ENCODE data around the gene AVL9. TPM values are rescaled to one million over a fixed set of nuclear protein-coding genes. Genes with fewer than 3 reads are reported as not detected.
A peak's percentile ranks its signal among the peaks of the same experiment; 100 is the strongest.

Gene AVL9
- total RNA-seq, 1 donor from 2014 or later = 46.8 TPM

- Mint-ChIP-seq H3K9me3 (ENCODE audit: unreplicated experiment) (no peaks in the 10 kb centered on the region), H3K4me3 (ENCODE audit: unreplicated experiment) (no peak overlapping the region), H3K27ac (ENCODE audit: unreplicated experiment) (no peak overlapping the region), H3K27me3 (ENCODE audit: unreplicated experiment) (no peaks in the 10 kb centered on the region), H3K4me1 (ENCODE audit: low read depth, unreplicated experiment) (no peaks in the 10 kb centered on the region), H3K36me3 (ENCODE audit: unreplicated experiment) (no peaks in the 10 kb centered on the region)
- TF ChIP-seq CTCF (IDR thresholded peaks at IDR 0.05; ENCODE audit: partially characterized antibody, unreplicated experiment) = no peak
- DNase-seq = no peak
Measured at GRCh38 chr7:32564542-32564941, 69.3 kb downstream of the AVL9 start.

DNA sequence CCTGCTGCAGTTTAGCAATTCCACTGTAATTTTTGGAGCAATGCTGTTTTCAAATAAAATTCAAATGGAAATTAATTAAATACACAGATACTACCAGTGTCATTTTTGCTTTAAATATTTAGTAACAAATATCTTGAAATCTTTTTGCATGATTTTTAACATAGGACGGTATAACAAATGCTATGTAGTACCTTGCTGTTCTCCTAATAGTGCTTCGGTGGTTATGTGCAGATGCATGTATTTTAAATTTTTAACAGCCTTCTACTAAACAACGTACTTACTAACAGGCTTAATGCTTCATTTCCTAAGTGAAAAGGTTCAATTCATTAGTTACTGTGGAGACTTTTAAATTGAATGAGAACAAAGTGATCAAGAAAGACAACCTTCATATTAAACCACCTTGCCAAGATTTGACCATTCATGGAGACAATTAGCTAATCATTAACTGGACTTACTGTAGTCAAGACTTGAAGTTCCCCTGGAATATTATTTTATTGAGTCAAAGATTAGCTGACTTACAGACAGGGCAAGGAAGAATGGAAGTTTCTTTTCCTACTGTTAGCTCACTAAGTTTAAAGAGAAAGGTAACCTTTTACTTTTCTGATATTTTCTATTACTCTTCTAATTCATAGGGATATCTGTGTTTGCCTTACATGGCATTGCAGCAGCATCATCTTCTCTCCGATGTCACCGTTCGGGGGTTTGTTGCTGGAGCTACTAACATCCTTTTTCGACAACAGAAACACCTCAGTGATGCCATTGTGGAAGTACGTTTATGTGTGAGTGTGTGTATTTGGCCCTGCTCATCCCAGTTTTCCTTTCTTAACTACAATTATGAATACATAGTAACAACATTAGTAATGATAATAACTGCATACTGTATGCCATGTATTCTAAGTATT is 74.3 kb downstream of the AVL9 start:
- Mint-ChIP-seq H3K4me1 (ENCODE audit: low read depth, unreplicated experiment) (no peaks in the 10 kb centered on the region), H3K36me3 (ENCODE audit: unreplicated experiment) (no peaks in the 10 kb centered on the region), H3K4me3 (ENCODE audit: unreplicated experiment) (no peak overlapping the region), H3K27me3 (ENCODE audit: unreplicated experiment) (no peaks in the 10 kb centered on the region), H3K9me3 (ENCODE audit: unreplicated experiment) (no peaks in the 10 kb centered on the region), H3K27ac (ENCODE audit: unreplicated experiment) (peak overlapping the region; percentile 6)
- no peak for TF ChIP-seq CTCF (IDR thresholded peaks at IDR 0.05; ENCODE audit: partially characterized antibody, unreplicated experiment)
- no peak for DNase-seq

DNA sequence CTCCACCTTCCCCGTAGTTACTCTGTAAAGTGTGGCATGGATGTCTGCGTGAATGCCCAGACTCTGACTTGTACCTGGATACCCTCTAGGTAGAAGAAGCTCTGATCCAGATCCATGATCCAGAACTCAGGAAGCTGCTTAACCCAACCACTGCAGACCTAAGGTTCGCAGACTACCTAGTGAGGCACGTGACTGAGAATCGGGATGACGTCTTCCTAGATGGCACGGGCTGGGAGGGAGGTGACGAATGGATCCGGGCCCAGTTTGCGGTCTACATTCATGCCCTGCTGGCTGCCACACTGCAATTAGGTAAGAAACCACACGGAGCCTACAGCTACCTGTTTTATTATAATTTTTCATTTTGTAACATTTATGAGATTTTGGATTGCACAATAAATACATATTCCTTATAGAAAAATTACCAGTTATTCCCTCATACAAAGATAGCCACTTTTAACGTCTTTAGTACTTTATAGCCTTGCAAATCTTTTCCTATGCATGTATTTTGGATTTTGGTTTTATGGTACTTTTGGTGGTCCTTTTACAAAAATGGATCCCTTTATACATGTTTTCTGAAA is 77.9 kb downstream of the AVL9 start:
- no peaks in the 10 kb centered on the region for H3K36me3 Mint-ChIP-seq (ENCODE audit: unreplicated experiment)
- no peak overlapping the region for H3K4me3 Mint-ChIP-seq (ENCODE audit: unreplicated experiment)
- no peaks in the 10 kb centered on the region for H3K4me1 Mint-ChIP-seq (ENCODE audit: low read depth, unreplicated experiment)
- DNase-seq = no peak
- no peaks in the 10 kb centered on the region for H3K27me3 Mint-ChIP-seq (ENCODE audit: unreplicated experiment)
- TF ChIP-seq CTCF (IDR thresholded peaks at IDR 0.05; ENCODE audit: partially characterized antibody, unreplicated experiment) = no peak
- H3K9me3 Mint-ChIP-seq (ENCODE audit: unreplicated experiment) = no peaks in the 10 kb centered on the region
- H3K27ac Mint-ChIP-seq (ENCODE audit: unreplicated experiment) = no peak overlapping the region

DNA sequence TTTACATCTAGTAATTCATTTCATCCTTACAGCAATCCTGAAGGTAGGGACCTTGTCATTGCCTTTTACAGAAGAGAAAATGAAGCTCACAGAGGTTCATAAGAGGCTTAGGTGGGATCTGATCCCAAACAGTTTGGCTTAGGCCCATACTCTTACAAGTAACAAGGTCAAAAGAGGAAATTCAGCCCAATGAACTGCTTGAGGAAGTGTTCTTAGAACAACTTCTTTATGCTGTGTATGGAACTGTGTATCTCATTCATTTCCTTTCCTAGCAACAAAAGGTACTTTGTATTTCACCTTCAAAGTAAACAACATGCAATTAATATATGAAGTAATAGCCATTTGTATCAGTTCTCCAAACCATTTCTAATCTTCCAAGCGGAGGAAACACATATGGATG is 79.3 kb downstream of the AVL9 start:
- no peak overlapping the region for H3K27ac Mint-ChIP-seq (ENCODE audit: unreplicated experiment)
- no peak for TF ChIP-seq CTCF (IDR thresholded peaks at IDR 0.05; ENCODE audit: partially characterized antibody, unreplicated experiment)
- no peak for DNase-seq
- no peaks in the 10 kb centered on the region for H3K4me1 Mint-ChIP-seq (ENCODE audit: low read depth, unreplicated experiment)
- no peaks in the 10 kb centered on the region for H3K27me3 Mint-ChIP-seq (ENCODE audit: unreplicated experiment)
- no peaks in the 10 kb centered on the region for H3K9me3 Mint-ChIP-seq (ENCODE audit: unreplicated experiment)
- no peak overlapping the region for H3K4me3 Mint-ChIP-seq (ENCODE audit: unreplicated experiment)
- H3K36me3 Mint-ChIP-seq (ENCODE audit: unreplicated experiment) = no peaks in the 10 kb centered on the region

GRCh38 chr7:32577421-32577820 is 82.1 kb downstream of the AVL9 start:
- Mint-ChIP-seq H3K9me3 (ENCODE audit: unreplicated experiment) (no peaks in the 10 kb centered on the region), H3K4me1 (ENCODE audit: low read depth, unreplicated experiment) (no peaks in the 10 kb centered on the region), H3K4me3 (ENCODE audit: unreplicated experiment) (no peak overlapping the region), H3K27me3 (ENCODE audit: unreplicated experiment) (no peaks in the 10 kb centered on the region), H3K27ac (ENCODE audit: unreplicated experiment) (no peak overlapping the region), H3K36me3 (ENCODE audit: unreplicated experiment) (no peaks in the 10 kb centered on the region)
- no peak for TF ChIP-seq CTCF (IDR thresholded peaks at IDR 0.05; ENCODE audit: partially characterized antibody, unreplicated experiment)
- no peak for DNase-seq

Measured in glutamatergic neuron (in vitro differentiated cells).